ENCODE data around the gene SRA1. TPM values are rescaled to one million over a fixed set of nuclear protein-coding genes. Genes with fewer than 3 reads are reported as not detected.

The SRA1 gene
- total and polyA plus RNA-seq, 2 of the 8 experiments (the other 6 are each of a cell fraction or from before 2014, with no cell fraction given) = 27.4 to 39.4 TPM

DNA sequence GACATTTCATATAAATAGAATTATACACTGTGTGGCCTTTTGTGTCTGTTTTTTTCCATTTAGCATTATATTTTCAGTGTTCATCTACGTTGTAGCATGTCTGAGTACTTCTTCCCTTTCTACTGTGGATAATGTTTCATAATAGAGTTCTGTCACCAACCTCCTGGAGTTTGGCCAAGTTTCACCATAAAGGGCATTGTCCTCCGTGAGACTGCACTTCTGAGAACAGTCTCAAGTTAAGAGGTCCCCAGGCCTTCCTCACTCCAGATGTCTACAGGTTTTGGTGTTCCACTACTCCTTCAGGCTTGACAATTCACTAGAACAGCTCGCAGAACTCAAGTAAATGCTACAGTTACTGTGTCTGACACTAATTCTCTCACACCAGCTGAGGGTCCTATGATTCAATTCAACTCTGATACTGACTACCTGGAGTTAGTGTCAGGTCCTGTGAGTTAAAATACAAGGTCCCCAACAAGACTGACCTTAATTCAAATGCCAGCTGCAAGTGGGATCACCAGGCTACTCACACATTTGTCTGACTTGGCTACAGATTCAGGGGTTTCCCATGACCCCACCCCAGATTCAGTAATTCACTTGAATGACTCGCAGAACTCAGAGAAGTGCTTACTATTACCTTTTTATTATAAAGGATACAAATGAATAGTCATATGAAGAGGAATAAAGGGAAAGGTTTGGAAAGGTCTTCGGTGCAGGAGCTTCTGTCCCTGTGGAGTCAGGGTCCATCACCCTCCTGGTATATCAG lies 38.4 kb upstream of the SRA1 start:
- Histone ChIP-seq H3K4me3 (ENCODE audit: extremely low read depth in 1 of 4, insufficient read depth in 2 of 4, low read depth in 3 of 4, low read length in 4 of 4) (no peak overlapping the region), H4K5ac (ENCODE audit: insufficient read length, low read depth, low read length) (no peak overlapping the region), H2BK15ac (ENCODE audit: low read length) (no peak overlapping the region), H3K9me3 (ENCODE audit: insufficient read depth in 2 of 2, low read depth in 1 of 2, low read length in 1 of 2) (no peaks in the 10 kb centered on the region), H3K18ac (ENCODE audit: extremely low read depth, low read length) (no peak overlapping the region), H2BK120ac (replicated peaks; ENCODE audit: low read depth, low read length) (no peak overlapping the region), H3K4me2 (ENCODE audit: insufficient read depth in 1 of 2, low read depth in 2 of 2, low read length in 2 of 2) (no peak overlapping the region), H3K4ac (replicated peaks; ENCODE audit: insufficient read length, low read depth, low read length) (no peak overlapping the region), H2BK5ac (ENCODE audit: low read depth, low read length) (no peak overlapping the region), H3K9ac (replicated peaks in 1 of 4; ENCODE audit: extremely low read depth in 1 of 4, low read depth in 3 of 4, low read length in 3 of 4) (no peak overlapping the region), H3K27me3 (replicated peaks in 1 of 4; ENCODE audit: control insufficient read depth in 3 of 4, extremely low read depth in 1 of 4, insufficient read depth in 3 of 4, low read length in 3 of 4) (no peaks in the 10 kb centered on the region), H3K56ac (replicated peaks; ENCODE audit: insufficient read length, low read depth, low read length) (no peak overlapping the region), H2AK5ac (ENCODE audit: low read depth, low read length) (no peak overlapping the region), H4K20me1 (replicated peaks in 1 of 2; ENCODE audit: control insufficient read depth in 1 of 2, insufficient read depth in 2 of 2, low read length in 2 of 2) (no peaks in the 10 kb centered on the region), H4K91ac (replicated peaks; ENCODE audit: insufficient read length, low read length) (no peak overlapping the region), H4K8ac (ENCODE audit: extremely low read depth, insufficient read depth, low read length) (no peak overlapping the region), H3K27ac (ENCODE audit: low read depth, low read length) (no peak overlapping the region), H3K36me3 (ENCODE audit: control insufficient read depth in 2 of 4, insufficient read depth in 4 of 4, low read length in 3 of 4) (no peaks in the 10 kb centered on the region), H3K4me1 (replicated peaks in 1 of 4; ENCODE audit: control insufficient read depth in 3 of 4, insufficient read depth in 4 of 4, low read length in 3 of 4) (no peaks in the 10 kb centered on the region), H3K14ac (ENCODE audit: insufficient read length) (no peak overlapping the region), H3K79me1 (ENCODE audit: low read depth, low read length) (no peaks in the 10 kb centered on the region), H3K23ac (ENCODE audit: insufficient read length) (no peak overlapping the region), H2AFZ (ENCODE audit: low read length) (no peak overlapping the region), H2BK12ac (ENCODE audit: low read depth, low read length) (no peak overlapping the region), H2BK20ac (ENCODE audit: low read length) (no peak overlapping the region), H3K79me2 (ENCODE audit: control insufficient read depth in 1 of 2, insufficient read depth in 2 of 2, low read length in 2 of 2) (no peaks in the 10 kb centered on the region), H3K23me2 (ENCODE audit: low read depth, low read length) (no peaks in the 10 kb centered on the region)
- no peak for TF ChIP-seq JUND (IDR thresholded peaks at IDR 0.05; ENCODE audit: low read length)
- no peak for TF ChIP-seq CBX8 (IDR thresholded peaks at IDR 0.05; ENCODE audit: borderline replicate concordance, low read depth, low read length)
- DNase-seq (ENCODE audit: low read depth in 1 of 2, low spot score in 2 of 2) (no peak), FAIRE-seq (no peak)
- 80% methylated on average over 5 of the region's 5 CpGs; no CpG with 5 or more reads in 1 of the 2 experiments for WGBS, 2 experiments (ENCODE audit: extremely low coverage in 1 of 2, insufficient coverage in 1 of 2, insufficient read length in 1 of 2, insufficient replicate concordance in 2 of 2, low coverage in 1 of 2, low lambda C conversion rate in 2 of 2, missing lambda C conversion rate in 1 of 2)
- CTCF ChIA-PET (ENCODE audit: partially characterized antibody) = interaction anchor here (0.6 to 1.6 kb wide), 3 partner anchors 21 to 39 kb away, joined by 3 to 5 read pairs (median 3); no protein-coding TSS in a partner anchor
- POLR2A ChIA-PET (ENCODE audit: partially characterized antibody) = no interaction called here

Data from H1 (cell line).